Ovary (tissue), 3 donors: ENCODE data around the gene NCAM1.

ENCODE experiments used
- EP300 ChIP-seq: sonication (generic); formaldehyde crosslinking; IDR thresholded peaks from one replicate; pipeline ENCODE4 v1.6.1; 2017; ENCODE audit warnings: antibody characterized with exemption
- TF ChIP-seq, protein P1 (sequence below), 3 donors: fragments of 450-650 bp in 2 of 3; fragments of 200-600 bp in 1 of 3; IDR thresholded peaks; one replicate each; pipeline versions ENCODE4 v1.5.1 to v1.8.0; 2016 to 2022; ENCODE audit warnings: antibody characterized with exemption in 3 of 3, mild to moderate bottlenecking in 1 of 3
- donor health status: DM: no; HTN: no; CAD: no.

GRCh38 chr11:113046866-113047265 lies 85.6 kb downstream of the NCAM1 start:
- TF ChIP-seq, protein P1, sequence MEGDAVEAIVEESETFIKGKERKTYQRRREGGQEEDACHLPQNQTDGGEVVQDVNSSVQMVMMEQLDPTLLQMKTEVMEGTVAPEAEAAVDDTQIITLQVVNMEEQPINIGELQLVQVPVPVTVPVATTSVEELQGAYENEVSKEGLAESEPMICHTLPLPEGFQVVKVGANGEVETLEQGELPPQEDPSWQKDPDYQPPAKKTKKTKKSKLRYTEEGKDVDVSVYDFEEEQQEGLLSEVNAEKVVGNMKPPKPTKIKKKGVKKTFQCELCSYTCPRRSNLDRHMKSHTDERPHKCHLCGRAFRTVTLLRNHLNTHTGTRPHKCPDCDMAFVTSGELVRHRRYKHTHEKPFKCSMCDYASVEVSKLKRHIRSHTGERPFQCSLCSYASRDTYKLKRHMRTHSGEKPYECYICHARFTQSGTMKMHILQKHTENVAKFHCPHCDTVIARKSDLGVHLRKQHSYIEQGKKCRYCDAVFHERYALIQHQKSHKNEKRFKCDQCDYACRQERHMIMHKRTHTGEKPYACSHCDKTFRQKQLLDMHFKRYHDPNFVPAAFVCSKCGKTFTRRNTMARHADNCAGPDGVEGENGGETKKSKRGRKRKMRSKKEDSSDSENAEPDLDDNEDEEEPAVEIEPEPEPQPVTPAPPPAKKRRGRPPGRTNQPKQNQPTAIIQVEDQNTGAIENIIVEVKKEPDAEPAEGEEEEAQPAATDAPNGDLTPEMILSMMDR (IDR thresholded peaks at IDR 0.05) = no peak
- no peak for TF ChIP-seq EP300
